GM21717 (cell line): ENCODE data around the gene HASPIN.
"Not testable (repeated sequence)": the region's sequence is repeated elsewhere in the genome, so short reads cannot be mapped to it uniquely, and the experiment has no call there.

ENCODE experiments used
- ATAC-seq: cut with Tn5 transposase; IDR thresholded peaks from one replicate; pipeline ENCODE4 v1.9.1; 2021; ENCODE audit warnings: mild to moderate bottlenecking, moderate library complexity; ENCODE audit not compliant: unreplicated experiment

The HASPIN gene

GRCh38 chr17:3734911-3735276 lies 11.2 kb downstream of the HASPIN start:
- ATAC-seq = not testable (repeated sequence)

- ATAC-seq = no peak
Observed at GRCh38 chr17:3735515-3735914, 11.8 kb downstream of the HASPIN start.

GRCh38 chr17:3738562-3739295 lies 15.0 kb downstream of the HASPIN start:
- no peak for ATAC-seq

GRCh38 chr17:3739422-3740124 lies 15.9 kb downstream of the HASPIN start:
- no peak for ATAC-seq

GRCh38 chr17:3740611-3741073 lies 16.9 kb downstream of the HASPIN start:
- ATAC-seq = no peak

- no peak for ATAC-seq
Observed at GRCh38 chr17:3744014-3744413, 20.3 kb downstream of the HASPIN start.

- no peak for ATAC-seq
Observed at GRCh38 chr17:3745071-3745470, 21.4 kb downstream of the HASPIN start.

- ATAC-seq = no peak
Observed at GRCh38 chr17:3747805-3748204, 24.1 kb downstream of the HASPIN start.

GRCh38 chr17:3748576-3748975 lies 24.9 kb downstream of the HASPIN start:
- ATAC-seq = no peak

GRCh38 chr17:3750296-3750695 lies 26.6 kb downstream of the HASPIN start:
- no peak for ATAC-seq

GRCh38 chr17:3750926-3751325 lies 27.2 kb downstream of the HASPIN start:
- no peak for ATAC-seq

- no peak for ATAC-seq
Observed at GRCh38 chr17:3751836-3752235, 28.1 kb downstream of the HASPIN start.

GRCh38 chr17:3753624-3754023 lies 29.9 kb downstream of the HASPIN start:
- ATAC-seq = no peak

- ATAC-seq = no peak
Observed at GRCh38 chr17:3754066-3754457, 30.4 kb downstream of the HASPIN start.

- no peak for ATAC-seq
Observed at GRCh38 chr17:3754458-3755334, 31.0 kb downstream of the HASPIN start.

- no peak for ATAC-seq
Observed at GRCh38 chr17:3755335-3756030, 31.8 kb downstream of the HASPIN start.

GRCh38 chr17:3759597-3760216 lies 36.0 kb downstream of the HASPIN start:
- ATAC-seq = no peak

- no peak for ATAC-seq
Observed at GRCh38 chr17:3761036-3761917, 37.6 kb downstream of the HASPIN start.

GRCh38 chr17:3761918-3762380 lies 38.2 kb downstream of the HASPIN start:
- no peak for ATAC-seq
